Thyroid gland (tissue), 4 donors: ENCODE results near the gene TBC1D22B. TPM values are rescaled to one million over a fixed set of nuclear protein-coding genes. Genes with fewer than 3 reads are reported as not detected.
"Not testable (repeated sequence)": the region's sequence is repeated elsewhere in the genome, so short reads cannot be mapped to it uniquely, and the experiment has no call there.

ENCODE experiments used
- DNase-seq, 2 donors: peaks; one replicate each; pipeline ENCODE4 v3.0.0-alpha.2; 2019
- H3K27ac ChIP-seq, 3 donors: fragments of 200-600 bp; sonication (generic); 1 replicate in 2 of 3; 2 replicates in 1 of 3; pipeline ENCODE4 v1.5.1; 2016 to 2019; ENCODE audit warnings: mild to moderate bottlenecking in 1 of 3, moderate library complexity in 1 of 3
- H3K27me3 ChIP-seq: fragments of 200-600 bp; sonication (generic); one replicate; pipeline ENCODE4 v1.5.1; 2019
- H3K36me3 ChIP-seq, 2 donors: fragments of 200-600 bp; sonication (generic); one replicate each; pipeline ENCODE4 v1.5.1; 2016 to 2019
- H3K4me1 ChIP-seq, 2 donors: fragments of 200-600 bp; sonication (generic); one replicate each; pipeline ENCODE4 v1.5.1; 2017 to 2019
- H3K4me3 ChIP-seq, 3 donors: fragments of 200-600 bp; sonication (generic); replicated peaks in 1 of 3; 1 replicate in 2 of 3; 2 replicates in 1 of 3; pipeline ENCODE4 v1.5.1; 2016; ENCODE audit warnings: mild to moderate bottlenecking in 1 of 3
- H3K9me3 ChIP-seq: fragments of 200-600 bp; sonication (generic); one replicate; pipeline ENCODE4 v1.5.1; 2017
- CTCF ChIP-seq, 6 experiments: fragments of 200-600 bp in 3 of 6; fragments of 450-650 bp in 3 of 6; sonication (generic) in 3 of 6; IDR thresholded peaks; one replicate each; pipeline ENCODE4 v1.5.1; 2016 to 2019; ENCODE audit warnings: antibody characterized with exemption in 6 of 6, mild to moderate bottlenecking in 2 of 6, inconsistent platforms in 1 of 6, moderate library complexity in 1 of 6
- POLR2A ChIP-seq, 2 donors: fragments of 450-650 bp; IDR thresholded peaks; one replicate each; pipeline ENCODE4 v1.6.1; 2017; ENCODE audit warnings: antibody characterized with exemption in 2 of 2, mild to moderate bottlenecking in 2 of 2, moderate library complexity in 1 of 2
- WGBS, 2 donors: methylation state at CpG; one replicate each; pipeline ENCODE4 v1.1.5; 2017; 5-methylcytosine and 5-hydroxymethylcytosine counted together
- intact Hi-C: fragments of 100-400 bp; cut with DNase I; formaldehyde crosslinking; loops from one replicate; pipeline ENCODE4 v1.15.1; 2023
- total RNA-seq, 4 donors: library from RNA; depleted of rRNA; stranded (reverse); fragments of >200 nt; gene quantifications; one replicate each; pipeline ENCODE4 v1.2.3, GENCODE V29; 2016

Gene TBC1D22B
- total RNA-seq, 4 donors from 2014 or later, result 11.5 to 15.7 (median 14.2) TPM

GRCh38 chr6:37338745-37339255, 81.2 kb downstream of the TBC1D22B start:
- DNase-seq, result no peak
- WGBS, 2 donors, result 98 to 99% methylated on average over 5 of the region's 5 CpGs
- no peak for TF ChIP-seq CTCF (IDR thresholded peaks at IDR 0.05)
- TF ChIP-seq POLR2A (IDR thresholded peaks at IDR 0.05), result no peak
- intact Hi-C loops, result no loop called here
- H3K36me3 ChIP-seq, result no peaks in the 10 kb centered on the region
- H3K4me3 ChIP-seq, result no peak overlapping the region
- no peaks in the 10 kb centered on the region for H3K9me3 ChIP-seq
- no peak overlapping the region for H3K27ac ChIP-seq
- H3K27me3 ChIP-seq, result no peaks in the 10 kb centered on the region
- H3K4me1 ChIP-seq, result no peaks in the 10 kb centered on the region

- TF ChIP-seq POLR2A (IDR thresholded peaks at IDR 0.05), result no peak
- no peak for TF ChIP-seq CTCF (IDR thresholded peaks at IDR 0.05)
- Histone ChIP-seq H3K36me3 (no peaks in the 10 kb centered on the region), H3K9me3 (no peaks in the 10 kb centered on the region), H3K27me3 (no peaks in the 10 kb centered on the region), H3K4me3 (no peak overlapping the region), H3K27ac (no peak overlapping the region), H3K4me1 (no peaks in the 10 kb centered on the region)
- intact Hi-C loops, result no loop called here
- WGBS, 2 donors, result 88 to 89% methylated on average over 5 of the region's 5 CpGs
- DNase-seq, result no peak
Observed at GRCh38 chr6:37339741-37340638, 82.4 kb downstream of the TBC1D22B start.

- Histone ChIP-seq H3K9me3 (no peaks in the 10 kb centered on the region), H3K36me3 (no peaks in the 10 kb centered on the region), H3K4me1 (no peaks in the 10 kb centered on the region), H3K4me3 (no peak overlapping the region), H3K27me3 (no peaks in the 10 kb centered on the region), H3K27ac (no peak overlapping the region)
- 89 to 91% methylated on average over 4 of the region's 4 CpGs for WGBS, 2 donors
- no peak for DNase-seq
- no peak for TF ChIP-seq POLR2A (IDR thresholded peaks at IDR 0.05)
- intact Hi-C loops, result no loop called here
Observed at GRCh38 chr6:37340639-37340943, 83.0 kb downstream of the TBC1D22B start.

- no peak overlapping the region for H3K4me3 ChIP-seq
- 70 to 88% methylated on average over 3 of the region's 3 CpGs for WGBS, 2 donors
- no peaks in the 10 kb centered on the region for H3K27me3 ChIP-seq
- no peaks in the 10 kb centered on the region for H3K36me3 ChIP-seq
- DNase-seq, result no peak
- no peaks in the 10 kb centered on the region for H3K9me3 ChIP-seq
- no peaks in the 10 kb centered on the region for H3K4me1 ChIP-seq
- H3K27ac ChIP-seq, result no peak overlapping the region
- intact Hi-C loops, result no loop called here
- TF ChIP-seq POLR2A (IDR thresholded peaks at IDR 0.05), result no peak
- no peak for TF ChIP-seq CTCF (IDR thresholded peaks at IDR 0.05)
Observed at GRCh38 chr6:37343248-37343647, 85.7 kb downstream of the TBC1D22B start.

- 86 to 91% methylated on average over 3 of the region's 3 CpGs for WGBS, 2 donors
- H3K9me3 ChIP-seq, result no peaks in the 10 kb centered on the region
- H3K36me3 ChIP-seq, result no peaks in the 10 kb centered on the region
- H3K27me3 ChIP-seq, result no peaks in the 10 kb centered on the region
- no peak overlapping the region for H3K27ac ChIP-seq
- no peak for DNase-seq
- intact Hi-C loops, result no loop called here
- no peak for TF ChIP-seq POLR2A (IDR thresholded peaks at IDR 0.05)
- TF ChIP-seq CTCF (IDR thresholded peaks at IDR 0.05), result no peak
- no peak overlapping the region for H3K4me3 ChIP-seq
- H3K4me1 ChIP-seq, result no peaks in the 10 kb centered on the region
Observed at GRCh38 chr6:37344308-37344707, 86.7 kb downstream of the TBC1D22B start.

- 85 to 90% methylated on average over 3 of the region's 3 CpGs for WGBS, 2 donors
- H3K9me3 ChIP-seq, intact Hi-C loops, H3K4me1 ChIP-seq, H3K4me3 ChIP-seq, H3K27me3 ChIP-seq, H3K27ac ChIP-seq, DNase-seq, H3K36me3 ChIP-seq: not testable (repeated sequence)
Observed at GRCh38 chr6:37345804-37346203, 88.2 kb downstream of the TBC1D22B start.
